HG03558 (cell line): ENCODE results near the gene PRDM15.

Experiments used
- ATAC-seq: cut with Tn5 transposase; IDR thresholded peaks from one replicate; pipeline ENCODE4 v1.9.1; 2021; ENCODE audit warnings: moderate number of reproducible peaks; ENCODE audit not compliant: unreplicated experiment; ENCODE audit errors: extremely low read depth

Gene PRDM15

GRCh38 chr21:41887667-41888066, 8.5 kb upstream of the PRDM15 start:
- ATAC-seq = no peak

DNA sequence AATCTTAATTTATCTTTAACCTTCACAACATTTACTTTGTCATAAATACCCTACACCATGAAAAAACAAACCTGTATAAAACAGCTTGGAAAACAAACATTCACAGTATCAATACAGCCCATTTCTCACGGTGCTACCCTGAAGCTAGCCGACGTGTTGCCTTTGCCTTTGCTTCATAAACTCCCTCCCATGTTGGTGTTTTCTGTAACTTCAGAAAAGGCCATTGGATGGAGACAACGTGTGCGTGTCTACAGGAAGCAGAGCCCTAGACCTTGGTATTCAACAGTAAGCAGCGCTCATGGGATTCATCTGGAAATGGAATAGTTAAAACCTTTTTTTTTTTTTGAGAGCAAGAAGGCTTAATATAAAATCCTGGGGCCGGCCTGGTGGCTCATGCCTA, 7.2 kb upstream of the PRDM15 start:
- no peak for ATAC-seq

DNA sequence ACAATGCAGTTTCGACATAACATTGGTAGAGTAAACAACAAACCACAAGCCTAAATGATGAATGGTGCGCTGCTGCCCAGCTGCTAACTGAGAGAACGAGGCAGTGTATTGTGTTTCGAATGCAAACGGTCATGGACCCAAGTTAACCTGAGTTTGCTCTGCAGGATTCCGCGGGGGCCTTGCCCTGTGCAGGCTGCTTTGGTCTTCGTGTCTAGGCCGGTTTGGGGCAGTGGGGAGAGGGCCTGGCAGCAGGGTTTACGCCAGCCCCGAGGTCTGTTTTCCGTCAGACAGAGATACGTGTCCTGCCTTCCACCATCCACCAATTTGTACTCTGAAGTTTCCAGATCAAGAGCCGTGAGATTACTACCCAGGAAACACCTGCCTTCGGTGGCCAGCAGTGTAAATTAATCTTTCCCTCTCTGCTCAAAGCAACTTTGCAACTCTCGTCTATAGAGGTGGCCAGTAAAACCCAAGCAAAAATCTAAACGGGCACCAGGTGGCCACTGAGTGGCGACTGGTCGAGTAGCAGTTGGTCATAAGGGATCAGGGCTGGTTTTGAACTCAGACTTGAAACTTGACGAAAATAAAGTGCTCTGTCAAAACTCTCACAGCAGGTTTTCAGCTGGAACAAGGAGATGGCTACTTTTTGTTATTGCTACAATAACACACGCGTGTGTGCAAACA, 6.3 kb upstream of the PRDM15 start:
- no peak for ATAC-seq

GRCh38 chr21:41884501-41885030, 5.4 kb upstream of the PRDM15 start:
- no peak for ATAC-seq

- ATAC-seq = no peak
These were observed 4.4 kb upstream of the PRDM15 start for GRCh38 chr21:41883582-41883981.

GRCh38 chr21:41881051-41881450, 1.9 kb upstream of the PRDM15 start:
- no peak for ATAC-seq

DNA sequence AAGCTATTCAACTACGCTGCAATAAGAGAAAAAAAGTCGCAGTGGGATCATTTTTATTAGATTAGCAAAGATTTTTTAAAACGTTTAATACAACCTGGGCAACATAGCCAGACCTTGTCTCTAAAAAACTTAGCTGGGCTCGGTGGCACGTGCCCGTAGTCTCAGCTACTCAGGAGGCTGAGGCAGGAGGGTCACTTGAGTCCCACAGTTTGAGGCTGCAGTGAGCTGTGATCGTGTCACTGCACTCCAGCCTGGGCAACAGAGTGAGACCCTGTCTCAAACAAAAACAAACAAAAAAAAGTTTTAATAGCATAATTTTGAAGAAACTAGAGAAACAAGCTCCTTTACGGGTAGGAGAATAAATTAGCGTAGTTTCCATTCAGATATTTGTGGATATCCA, 1.0 kb upstream of the PRDM15 start:
- no peak for ATAC-seq

GRCh38 chr21:41878831-41879189, 334 bp downstream of the PRDM15 start:
- ATAC-seq = peak; percentile 30

GRCh38 chr21:41877901-41878830, 978 bp downstream of the PRDM15 start:
- ATAC-seq = peak; percentile 17

DNA sequence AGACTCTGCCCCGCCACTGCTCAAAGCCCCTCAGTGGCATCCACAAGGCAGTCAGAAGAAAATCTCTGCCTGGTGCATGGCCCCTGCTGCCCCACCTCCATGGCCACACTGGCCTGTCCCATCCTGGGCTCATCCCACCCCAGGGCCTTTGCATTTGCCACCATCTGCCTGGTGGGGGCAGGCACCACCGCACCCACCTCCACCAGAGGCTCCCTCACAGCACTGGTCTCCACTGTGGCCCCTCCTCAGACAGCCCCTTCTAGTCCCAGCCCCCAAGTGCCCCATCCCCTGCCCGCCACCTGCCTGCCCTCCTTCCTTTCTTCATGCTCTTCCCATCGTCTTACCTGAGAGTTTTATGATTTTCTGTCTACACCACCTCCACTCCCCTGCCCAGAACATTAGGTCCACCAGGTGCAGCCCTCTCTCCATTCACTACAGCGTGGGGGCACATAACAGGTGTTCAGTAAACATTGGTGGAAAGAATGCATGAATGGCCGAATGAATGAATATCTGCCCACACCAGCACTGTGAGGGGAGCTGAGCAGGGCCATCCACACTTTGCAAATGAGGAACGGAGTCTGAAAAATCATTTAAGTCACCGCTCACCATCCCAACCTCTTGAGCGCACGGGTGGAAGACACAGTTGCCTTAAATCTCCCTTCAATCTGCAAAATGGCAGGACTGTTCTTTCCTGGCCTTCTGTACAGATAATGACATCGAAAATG, 2.1 kb downstream of the PRDM15 start:
- no peak for ATAC-seq

DNA sequence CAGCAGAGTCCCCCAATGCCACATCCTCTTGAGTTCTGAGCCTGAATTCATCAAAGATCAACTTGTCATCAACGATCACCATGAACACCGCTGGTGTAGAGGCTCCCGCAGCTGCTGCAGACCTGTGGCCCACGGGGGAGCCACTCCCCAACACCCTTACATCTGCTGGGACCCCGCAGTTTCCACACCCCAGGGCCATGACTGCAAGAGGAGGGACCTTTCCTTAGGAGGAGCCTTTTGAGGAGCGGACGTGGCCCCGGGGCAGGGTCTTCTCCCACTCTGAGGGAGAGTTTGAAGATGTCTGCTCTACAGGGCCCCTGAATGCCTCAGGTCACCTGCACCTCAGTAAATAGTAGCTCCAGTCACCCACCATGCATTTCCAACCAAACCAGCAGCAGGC, 2.7 kb downstream of the PRDM15 start:
- ATAC-seq = no peak

DNA sequence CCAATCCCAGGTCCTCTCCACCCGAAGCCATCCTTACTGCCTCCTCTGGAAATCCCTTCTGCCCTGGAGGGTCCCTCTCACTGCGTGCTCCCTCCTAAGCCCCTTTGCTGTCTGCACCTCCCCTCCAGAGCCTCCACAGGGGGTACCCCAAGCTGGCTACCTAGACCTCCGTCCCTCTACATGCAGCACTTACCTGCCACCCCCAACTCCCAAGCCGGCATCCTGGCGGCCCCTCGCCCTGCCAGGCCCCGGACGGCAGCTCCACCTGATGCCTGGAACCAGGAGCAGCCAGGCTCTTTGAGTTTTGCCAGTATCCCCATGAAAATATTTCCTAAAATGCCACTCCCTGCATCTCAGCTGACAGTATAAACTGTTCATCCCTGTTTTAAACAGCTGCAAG, 4.1 kb downstream of the PRDM15 start:
- no peak for ATAC-seq

DNA sequence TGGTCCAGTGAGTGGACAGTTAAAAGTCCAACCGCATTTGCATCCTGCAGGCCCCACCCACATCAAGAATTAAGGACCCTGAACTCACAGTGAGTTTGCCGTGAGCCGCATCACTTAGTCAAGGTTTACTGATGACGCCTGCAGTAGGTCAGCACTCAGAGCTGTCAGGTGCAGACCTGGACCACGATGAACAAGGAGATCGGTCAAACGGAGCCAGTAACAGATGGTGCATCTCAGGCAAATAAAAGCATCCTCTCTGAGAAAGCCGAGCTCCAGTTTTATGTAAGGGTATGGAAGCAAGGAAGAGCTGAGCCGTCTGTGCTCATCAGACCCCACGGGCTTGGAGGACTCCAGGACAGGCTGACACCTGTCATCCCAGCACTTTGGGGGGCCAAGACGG, 4.5 kb downstream of the PRDM15 start:
- no peak for ATAC-seq

DNA sequence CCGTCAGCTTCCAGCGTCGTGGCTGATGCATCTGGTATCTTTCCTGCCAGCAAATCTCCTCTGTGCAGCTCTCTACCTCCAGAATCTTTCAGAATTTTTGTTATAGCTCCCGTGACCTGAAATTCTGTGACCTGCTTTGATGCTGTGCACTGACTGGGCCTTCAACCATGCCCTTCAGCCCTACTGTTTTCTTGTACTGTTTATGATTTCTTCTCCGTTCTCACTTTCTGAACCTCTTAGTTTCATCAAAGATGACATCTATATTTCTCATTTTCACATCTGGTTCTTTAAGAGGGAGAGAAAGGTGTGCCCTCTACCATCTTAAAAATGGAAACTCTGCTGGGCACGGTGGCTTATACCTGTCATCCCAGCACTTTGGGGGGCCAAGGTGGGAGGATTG, 5.7 kb downstream of the PRDM15 start:
- ATAC-seq = no peak

DNA sequence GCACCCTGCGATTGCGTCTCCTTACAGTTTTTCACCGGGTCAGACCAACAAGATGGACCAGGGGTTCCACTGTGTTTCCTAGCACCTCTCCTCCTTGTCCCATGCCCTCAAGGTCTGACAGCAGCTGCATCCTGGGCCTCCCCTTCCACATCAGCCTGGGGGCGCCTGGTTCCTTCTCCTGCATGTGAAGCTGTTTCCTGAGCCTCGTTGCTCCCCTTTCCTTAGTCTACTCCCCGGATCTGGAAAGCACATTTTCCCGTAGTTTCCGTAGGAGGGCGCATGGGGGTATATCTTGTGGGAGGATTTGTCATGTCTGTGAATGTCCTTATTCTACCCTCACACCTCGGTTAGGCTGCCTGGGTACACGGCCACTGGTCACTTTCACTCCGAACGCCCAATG, 6.1 kb downstream of the PRDM15 start:
- ATAC-seq = no peak

GRCh38 chr21:41871293-41872030, 7.7 kb downstream of the PRDM15 start:
- no peak for ATAC-seq

DNA sequence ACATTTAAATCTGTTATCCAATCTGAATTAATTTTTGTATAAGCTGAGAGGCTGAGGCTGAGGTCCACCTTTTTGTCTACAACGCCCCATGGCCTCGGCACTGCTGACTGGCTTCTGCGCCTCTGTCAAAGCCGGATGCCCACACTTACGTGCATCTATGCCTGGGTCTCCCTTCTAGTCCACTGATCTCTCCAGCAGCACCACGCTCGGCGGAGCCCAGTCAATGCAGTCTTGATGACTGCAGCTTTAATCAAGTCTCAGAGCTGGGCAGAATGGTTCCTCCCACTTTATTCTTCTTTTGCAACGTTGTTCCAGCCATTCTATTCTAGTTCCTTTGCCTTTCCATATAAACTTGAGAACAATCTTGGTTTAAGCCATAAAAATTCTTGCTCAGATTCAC, 9.4 kb downstream of the PRDM15 start:
- no peak for ATAC-seq

- ATAC-seq = peak; percentile 46
These were observed 11.0 kb downstream of the PRDM15 start for GRCh38 chr21:41868062-41868710.

GRCh38 chr21:41867313-41867712, 11.8 kb downstream of the PRDM15 start:
- ATAC-seq = no peak
